ENCODE measurements around the gene RAB6A.
"Not testable (repeated sequence)": the region's sequence is repeated elsewhere in the genome, so short reads cannot be mapped to it uniquely, and the experiment has no call there.

DNA sequence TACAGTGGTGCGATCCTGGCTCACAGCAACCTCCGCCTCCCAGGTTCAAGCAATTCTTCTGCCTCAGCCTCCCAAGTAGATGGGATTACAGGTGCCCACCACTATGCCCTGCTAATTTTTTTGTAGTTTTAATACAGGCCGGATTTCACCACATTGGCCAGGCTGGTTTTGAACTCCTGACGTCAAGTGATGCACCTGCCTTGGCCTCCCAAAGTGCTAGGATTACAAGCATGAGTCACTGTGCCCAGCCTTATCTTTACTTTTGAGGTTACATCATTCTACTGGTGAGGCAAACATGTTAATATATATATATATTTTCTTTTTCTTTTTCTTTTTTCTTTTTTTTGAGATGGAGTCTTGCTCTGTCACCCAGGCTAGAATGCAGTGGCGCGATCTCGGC lies 9.9 kb upstream of the RAB6A start:
- TF ChIP-seq POLR2AphosphoS5 (IDR thresholded peaks at IDR 0.05; ENCODE audit: borderline replicate concordance, low read depth, low read length); FOXP2 (optimal IDR thresholded peaks at IDR 0.05; ENCODE audit: control extremely low read depth, extremely low read length, insufficient read depth); EZH2 (IDR thresholded peaks at IDR 0.05): not testable (repeated sequence)
